Natural killer cell (primary cell): ENCODE measurements around the gene ZBED2. TPM values are rescaled to one million over a fixed set of nuclear protein-coding genes. Genes with fewer than 3 reads are reported as not detected.
A peak's percentile ranks its signal among the peaks of the same experiment; 100 is the strongest.

Source experiments
- ATAC-seq, 3 donors: fragments of 150-1000 bp in 2 of 3; fragments of 200-7000 bp in 1 of 3; cut with Tn5 transposase; 1 replicate in 1 of 3; 2 replicates in 2 of 3; pipeline ENCODE4 v1.10.0; 2021; ENCODE audit warnings: mild to moderate bottlenecking in 2 of 3, moderate library complexity in 2 of 3
- DNase-seq, 2 donors: peaks; one replicate each; pipeline versions ENCODE4 v3.0.0 to v3.0.0-alpha.2; 2013 to 2021; ENCODE audit warnings: mixed read lengths in 1 of 2
- H3K27ac ChIP-seq: one replicate; pipeline ENCODE4 v1.5.1; 2013; ENCODE audit warnings: mild to moderate bottlenecking, low read length
- H3K27me3 ChIP-seq: one replicate; pipeline ENCODE4 v1.6.1; 2013; ENCODE audit warnings: low read length; ENCODE audit not compliant: control insufficient read depth, insufficient read depth
- H3K36me3 ChIP-seq: one replicate; pipeline ENCODE4 v1.6.1; 2013; ENCODE audit warnings: low read length; ENCODE audit not compliant: control insufficient read depth, insufficient read depth
- H3K4me1 ChIP-seq: one replicate; pipeline ENCODE4 v1.6.1; 2013; ENCODE audit warnings: low read length; ENCODE audit not compliant: control insufficient read depth, insufficient read depth
- H3K4me3 ChIP-seq: one replicate; pipeline ENCODE4 v1.5.1; 2013; ENCODE audit warnings: low read length
- H3K9me3 ChIP-seq: one replicate; pipeline ENCODE4 v1.6.1; 2013; ENCODE audit warnings: low read length; ENCODE audit not compliant: control insufficient read depth, insufficient read depth
- H3K27ac Mint-ChIP-seq, 2 donors: one replicate each; pipeline ENCODE4 v1.8.0; 2022; ENCODE audit warnings: mild to moderate bottlenecking in 2 of 2, mixed read lengths in 2 of 2, moderate library complexity in 1 of 2
- H3K27me3 Mint-ChIP-seq, 2 donors: one replicate each; pipeline ENCODE4 v1.8.0; 2022; ENCODE audit warnings: low read depth in 2 of 2, mixed read lengths in 2 of 2
- H3K36me3 Mint-ChIP-seq: one replicate; pipeline ENCODE4 v1.8.0; 2022; ENCODE audit warnings: mixed read lengths
- H3K4me1 Mint-ChIP-seq, 2 donors: one replicate each; pipeline ENCODE4 v1.8.0; 2022; ENCODE audit warnings: mixed read lengths in 2 of 2
- H3K4me3 Mint-ChIP-seq: one replicate; pipeline ENCODE4 v1.8.0; 2022; ENCODE audit warnings: mild to moderate bottlenecking, moderate library complexity, mixed read lengths
- H3K9me3 Mint-ChIP-seq, 2 donors: one replicate each; pipeline ENCODE4 v1.8.0; 2022; ENCODE audit warnings: mixed read lengths in 2 of 2
- CTCF ChIP-seq: fragments of 200-600 bp; IDR thresholded peaks from one replicate; pipeline ENCODE4 v1.8.0; 2022; ENCODE audit warnings: antibody characterized with exemption
- WGBS: methylation state at CpG from one replicate; pipeline ENCODE4 v1.1.7; 2013; ENCODE audit warnings: missing lambda C conversion rate; ENCODE audit not compliant: insufficient coverage; 5-methylcytosine and 5-hydroxymethylcytosine counted together
- intact Hi-C: fragments of 100-400 bp; cut with micrococcal nuclease; formaldehyde crosslinking; loops from one replicate; pipeline ENCODE4 v1.14.2; 2022
- total RNA-seq, 4 donors: library from RNA; stranded (reverse); fragments of 120-200 nt in 1 of 4; gene quantifications; one replicate each; pipeline versions ENCODE4 v1.2.3 to v1.2.4, GENCODE V29; 2013 to 2022

Gene ZBED2
- total RNA-seq, 3 donors from 2014 or later (not counting 1 experiment from before 2014, with no cell fraction given): 0.26 TPM; not detected in 2

- TF ChIP-seq CTCF: no peak
- Histone ChIP-seq H3K4me1 (peaks cover 6% of the 10 kb centered on the region), H3K36me3 (peaks cover 47% of the 10 kb centered on the region), H3K4me3 (no peak overlapping the region), H3K27me3 (no peaks in the 10 kb centered on the region), H3K27ac (no peak overlapping the region), H3K9me3 (no peaks in the 10 kb centered on the region)
- H3K9me3 Mint-ChIP-seq: no peaks in the 10 kb centered on the region
- DNase-seq (no peak), ATAC-seq (no peak)
- H3K4me3 Mint-ChIP-seq: no peak overlapping the region
- peaks cover 11 to 23% of the 10 kb centered on the region in 2 donors for H3K4me1 Mint-ChIP-seq
- H3K36me3 Mint-ChIP-seq: peaks cover 11% of the 10 kb centered on the region
- peak overlapping the region; percentile 63 to 69 for H3K27ac Mint-ChIP-seq
- H3K27me3 Mint-ChIP-seq: no peaks in the 10 kb centered on the region
- intact Hi-C loops: no loop called here
- WGBS: 94% methylated on average over 8 of the region's 9 CpGs
Observed at GRCh38 chr3:111593666-111594065, 1.5 kb downstream of the ZBED2 start.

- no peak overlapping the region for H3K4me3 Mint-ChIP-seq
- ATAC-seq: no peak
- WGBS: 88% methylated on average over 5 of the region's 5 CpGs
Observed at GRCh38 chr3:111592936-111593335, 2.2 kb downstream of the ZBED2 start.

GRCh38 chr3:111592143-111592542, 3.0 kb downstream of the ZBED2 start:
- peaks cover 16% of the 10 kb centered on the region in 2 donors for H3K4me1 Mint-ChIP-seq
- Histone ChIP-seq H3K4me3 (no peak overlapping the region), H3K4me1 (peaks cover 6% of the 10 kb centered on the region), H3K36me3 (peaks cover 42% of the 10 kb centered on the region), H3K27ac (no peak overlapping the region), H3K9me3 (no peaks in the 10 kb centered on the region), H3K27me3 (no peaks in the 10 kb centered on the region)
- intact Hi-C loops: loop anchor here (1.0 kb wide), 1 partner anchor 12 kb away; no protein-coding TSS in a partner anchor
- H3K9me3 Mint-ChIP-seq: no peaks in the 10 kb centered on the region
- H3K27ac Mint-ChIP-seq: peak overlapping the region in 1 of 2 donors; percentile 69
- no peak overlapping the region for H3K4me3 Mint-ChIP-seq
- H3K27me3 Mint-ChIP-seq: no peaks in the 10 kb centered on the region
- no peaks in the 10 kb centered on the region for H3K36me3 Mint-ChIP-seq
- ATAC-seq (no peak), DNase-seq (no peak)
- no peak for TF ChIP-seq CTCF

More at GRCh38 chr3:111592936-111593335, 2.2 kb downstream of the ZBED2 start:
- H3K27me3 ChIP-seq: no peaks in the 10 kb centered on the region
- intact Hi-C loops: loop anchor here (1.0 kb wide), 1 partner anchor 13 kb away; no protein-coding TSS in a partner anchor
- DNase-seq: no peak
- H3K27ac Mint-ChIP-seq: peak overlapping the region in 1 of 2 donors; percentile 69
- no peak overlapping the region for H3K4me3 ChIP-seq
- H3K4me1 Mint-ChIP-seq: peaks cover 16 to 22% of the 10 kb centered on the region in 2 donors
- no peaks in the 10 kb centered on the region for H3K27me3 Mint-ChIP-seq
- H3K4me1 ChIP-seq: peaks cover 6% of the 10 kb centered on the region
- H3K9me3 Mint-ChIP-seq: no peaks in the 10 kb centered on the region
- TF ChIP-seq CTCF: no peak
- H3K9me3 ChIP-seq: no peaks in the 10 kb centered on the region
- peaks cover 5% of the 10 kb centered on the region for H3K36me3 Mint-ChIP-seq
- no peak overlapping the region for H3K27ac ChIP-seq
- peaks cover 42% of the 10 kb centered on the region for H3K36me3 ChIP-seq

GRCh38 chr3:111591555-111591954, 3.6 kb downstream of the ZBED2 start:
- Histone ChIP-seq H3K27ac (no peak overlapping the region), H3K4me1 (peaks cover 6% of the 10 kb centered on the region), H3K36me3 (peaks cover 45% of the 10 kb centered on the region), H3K27me3 (no peaks in the 10 kb centered on the region), H3K4me3 (no peak overlapping the region), H3K9me3 (no peaks in the 10 kb centered on the region)
- WGBS: 88% methylated on average over 3 of the region's 3 CpGs
- ATAC-seq: no peak
- Mint-ChIP-seq H3K4me3 (no peak overlapping the region), H3K27ac (peak overlapping the region in 1 of 2 donors; percentile 69), H3K9me3 (no peaks in the 10 kb centered on the region), H3K4me1 (peaks cover 17 to 21% of the 10 kb centered on the region in 2 donors), H3K27me3 (no peaks in the 10 kb centered on the region), H3K36me3 (peaks cover under 1% of the 10 kb centered on the region)
- TF ChIP-seq CTCF: no peak
- no peak for DNase-seq
- intact Hi-C loops: no loop called here
